DND-41 (cell line): ENCODE results near the gene ARHGAP15.

Experiments
- EZH2 ChIP-seq: IDR thresholded peaks from 3 replicates; pipeline ENCODE4 v1.6.1; 2012; ENCODE audit warnings: borderline replicate concordance, low read depth, mild to moderate bottlenecking, moderate library complexity, low read length, inconsistent platforms; ENCODE audit not compliant: severe bottlenecking
- TF ChIP-seq, protein P1 (sequence below): IDR thresholded peaks from 2 replicates; pipeline ENCODE4 v1.5.1; 2012; ENCODE audit warnings: borderline replicate concordance, low read length, moderate library complexity, mild to moderate bottlenecking; ENCODE audit not compliant: poor library complexity, severe bottlenecking; ENCODE audit errors: extremely low read depth

DNA sequence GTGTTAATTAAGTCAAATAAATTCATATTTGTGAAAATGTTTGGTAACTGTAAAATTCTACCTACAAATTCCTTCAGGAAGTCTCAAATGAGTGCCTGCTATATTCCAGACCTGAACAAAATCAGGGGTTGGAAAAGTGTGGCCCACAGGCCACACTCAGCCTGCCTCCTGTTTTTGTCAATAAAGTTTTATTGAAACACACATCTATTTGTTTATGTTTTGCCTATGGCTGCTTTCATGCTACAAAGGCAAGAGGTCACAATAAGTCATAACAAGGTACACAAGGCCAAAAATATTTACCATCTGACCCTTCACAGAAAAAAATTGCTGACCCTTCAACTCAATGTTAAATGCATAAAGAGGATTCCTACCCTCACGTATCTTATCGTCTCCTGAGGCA is 581.7 kb downstream of the ARHGAP15 start:
- TF ChIP-seq EZH2: no peak
- TF ChIP-seq, protein P1, sequence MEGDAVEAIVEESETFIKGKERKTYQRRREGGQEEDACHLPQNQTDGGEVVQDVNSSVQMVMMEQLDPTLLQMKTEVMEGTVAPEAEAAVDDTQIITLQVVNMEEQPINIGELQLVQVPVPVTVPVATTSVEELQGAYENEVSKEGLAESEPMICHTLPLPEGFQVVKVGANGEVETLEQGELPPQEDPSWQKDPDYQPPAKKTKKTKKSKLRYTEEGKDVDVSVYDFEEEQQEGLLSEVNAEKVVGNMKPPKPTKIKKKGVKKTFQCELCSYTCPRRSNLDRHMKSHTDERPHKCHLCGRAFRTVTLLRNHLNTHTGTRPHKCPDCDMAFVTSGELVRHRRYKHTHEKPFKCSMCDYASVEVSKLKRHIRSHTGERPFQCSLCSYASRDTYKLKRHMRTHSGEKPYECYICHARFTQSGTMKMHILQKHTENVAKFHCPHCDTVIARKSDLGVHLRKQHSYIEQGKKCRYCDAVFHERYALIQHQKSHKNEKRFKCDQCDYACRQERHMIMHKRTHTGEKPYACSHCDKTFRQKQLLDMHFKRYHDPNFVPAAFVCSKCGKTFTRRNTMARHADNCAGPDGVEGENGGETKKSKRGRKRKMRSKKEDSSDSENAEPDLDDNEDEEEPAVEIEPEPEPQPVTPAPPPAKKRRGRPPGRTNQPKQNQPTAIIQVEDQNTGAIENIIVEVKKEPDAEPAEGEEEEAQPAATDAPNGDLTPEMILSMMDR: no peak
